OCI-M2 (cell line): ENCODE data around the gene ZBTB7B.
A peak's percentile ranks its signal among the peaks of the same experiment; 100 is the strongest.

Experiments
- DNase-seq: peaks from one replicate; lab custom pipeline; 2025; ENCODE audit not compliant: unreplicated experiment; lab: John Stamatoyannopoulos, UW

ZBTB7B gene

DNA sequence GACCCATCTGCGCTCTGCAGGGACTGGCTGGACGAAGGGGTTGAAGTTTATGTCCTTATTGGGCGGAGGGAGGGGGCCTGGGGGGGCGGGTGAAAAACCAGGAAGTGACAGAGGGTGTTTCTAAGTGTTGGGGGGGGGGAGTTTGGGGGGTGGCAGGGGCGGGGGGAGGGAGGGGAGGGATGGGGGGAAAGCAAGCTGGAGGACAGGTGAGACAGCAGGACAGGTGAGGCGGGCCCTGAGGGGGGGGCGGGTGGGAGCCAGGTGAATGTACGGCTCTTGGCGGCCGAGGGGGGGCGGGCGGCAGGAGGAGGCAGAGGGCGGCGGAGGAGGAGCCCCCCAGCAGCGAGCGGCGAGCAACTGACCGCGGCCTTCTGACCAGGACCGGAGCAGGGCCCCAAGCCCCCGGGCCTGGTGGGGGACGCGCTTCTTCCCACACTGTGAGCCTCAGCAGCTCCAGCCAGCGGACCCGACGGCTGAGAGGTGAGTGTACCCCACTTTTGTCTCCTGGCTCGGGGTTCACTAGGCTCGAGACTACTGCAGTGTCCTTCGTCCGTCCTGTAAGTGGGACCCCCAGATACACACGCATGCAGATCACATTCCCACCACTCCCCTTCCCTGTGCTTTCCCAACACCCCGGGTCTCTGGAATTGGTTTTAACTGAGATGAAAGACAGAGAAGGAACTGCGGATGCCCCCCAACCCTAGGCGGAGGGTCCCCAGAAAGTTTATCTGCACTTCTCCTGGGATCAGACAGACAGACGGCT lies at the start of gene ZBTB7B:
TSS of gene ZBTB7B (plus strand) at position 339 of the 763 bp plus-strand sequence. CDS start 11,859 bp downstream, outside the sequence.
- no peak for DNase-seq

DNA sequence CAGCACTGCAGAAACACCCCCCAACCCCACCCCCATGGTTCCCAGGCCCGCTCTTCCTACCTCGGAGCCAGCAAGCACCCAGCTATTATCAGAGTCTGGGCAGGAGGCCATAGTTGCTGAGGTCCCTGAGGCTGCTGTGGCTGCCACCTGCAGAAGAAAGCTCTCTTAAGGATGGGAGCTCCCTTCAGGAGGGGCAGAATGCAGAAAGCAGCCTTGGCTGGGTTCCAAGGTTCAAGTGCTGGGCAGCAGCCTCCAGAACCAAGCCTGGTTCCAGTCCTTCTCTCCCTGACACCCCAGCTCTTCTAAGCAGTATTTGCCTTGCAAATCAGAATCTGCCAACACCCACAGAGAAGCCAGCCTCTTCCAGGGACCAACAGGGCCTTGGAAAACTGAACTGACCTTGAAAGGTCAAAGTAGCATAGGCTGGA lies 49.0 kb upstream of the ZBTB7B start:
- DNase-seq: no peak

DNA sequence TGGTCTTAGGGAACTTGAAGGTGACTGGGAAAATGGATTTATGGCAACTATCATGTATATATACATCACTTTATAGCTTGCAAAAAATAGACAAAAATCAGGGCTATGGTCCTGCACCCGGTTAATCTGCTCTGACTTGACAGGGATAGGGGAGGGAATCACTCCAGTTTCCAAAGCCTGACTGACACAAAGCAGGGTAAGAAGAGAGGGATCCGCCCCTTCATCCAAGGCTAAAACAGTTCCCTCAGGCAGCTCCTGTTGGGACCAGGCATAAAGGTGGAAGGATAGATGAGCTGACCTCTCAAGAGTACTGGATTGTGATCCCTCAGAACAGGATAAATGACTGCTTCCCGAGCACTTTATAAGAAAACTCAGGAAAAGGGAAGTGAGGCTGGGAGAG lies 48.1 kb upstream of the ZBTB7B start:
- no peak for DNase-seq

DNA sequence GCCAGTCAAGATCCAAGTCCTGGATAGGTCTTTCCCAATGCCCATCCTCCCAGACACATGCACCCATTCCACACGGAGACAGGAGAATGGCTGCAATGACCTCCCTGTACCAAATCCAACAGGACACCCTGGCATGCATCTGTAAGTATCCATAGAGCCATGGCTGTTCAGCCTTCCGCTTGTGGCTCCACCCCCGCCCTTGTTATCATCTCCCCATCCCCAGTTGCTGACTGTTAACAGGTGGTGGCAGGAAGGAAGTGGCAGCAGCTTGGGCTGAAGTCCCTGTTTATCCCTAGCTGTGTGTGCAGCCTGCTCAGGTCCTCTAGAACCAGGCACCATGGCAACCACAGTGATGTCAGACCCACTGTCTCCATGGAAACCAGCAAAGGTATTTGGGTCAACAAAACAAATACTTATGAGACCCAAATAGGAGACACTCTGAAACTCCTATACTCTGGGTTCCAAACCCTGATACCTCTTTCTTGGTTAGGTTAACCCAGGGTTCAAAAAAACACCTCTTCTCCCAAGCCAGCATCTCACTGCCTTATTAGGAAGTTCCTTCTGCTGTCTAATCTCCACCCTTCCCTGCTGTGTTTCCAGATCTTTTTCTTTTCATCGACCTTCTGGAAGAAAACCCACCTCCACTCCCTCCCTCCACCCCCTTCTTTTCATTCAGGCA lies 47.4 kb upstream of the ZBTB7B start:
- DNase-seq: no peak

DNA sequence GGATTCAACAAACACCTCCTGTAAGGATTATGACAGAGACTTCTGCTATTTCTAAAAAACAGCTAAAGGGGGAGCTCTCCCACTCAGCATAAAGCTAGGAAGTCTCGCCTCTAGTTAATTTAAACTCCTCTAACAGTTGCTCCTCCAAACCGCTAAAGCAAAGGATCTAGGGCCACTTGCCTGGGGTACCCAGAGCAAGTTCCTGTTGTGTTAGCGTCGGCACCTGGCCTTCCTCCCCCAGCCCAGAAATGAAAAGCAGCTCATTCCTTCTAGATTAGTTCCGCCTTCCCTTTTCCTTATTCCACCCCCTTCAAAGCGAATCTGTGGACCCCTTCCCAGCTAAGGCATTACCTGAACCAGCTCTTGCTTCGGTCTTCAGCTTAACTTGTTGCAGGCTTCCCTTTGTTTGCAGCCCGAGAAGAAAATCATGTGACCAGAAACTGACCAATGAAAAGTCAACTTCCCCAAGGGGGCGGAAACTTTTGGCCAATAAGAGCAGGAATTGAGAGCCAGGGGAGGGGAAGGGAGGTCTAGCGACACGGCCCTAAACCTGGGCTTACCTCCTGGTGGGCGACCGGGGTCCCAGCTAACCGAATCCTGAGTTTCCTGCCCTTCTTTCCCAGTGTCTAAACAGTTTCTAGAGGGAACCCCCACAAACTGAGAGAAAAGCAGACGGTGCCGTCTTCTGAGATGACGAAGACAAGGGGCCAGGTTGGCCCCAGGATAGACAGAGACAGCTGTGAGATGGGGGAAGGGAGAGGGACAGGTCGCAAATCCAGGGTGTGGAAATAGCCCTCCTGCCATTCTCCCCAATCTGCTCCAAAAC lies 46.7 kb upstream of the ZBTB7B start, which contains the start of gene PBXIP1:
TSS of gene PBXIP1 (minus strand) at position 382 of the 826 bp plus-strand sequence. CDS start 2,378 bp downstream, outside the sequence.
- peak; percentile 60 for DNase-seq

DNA sequence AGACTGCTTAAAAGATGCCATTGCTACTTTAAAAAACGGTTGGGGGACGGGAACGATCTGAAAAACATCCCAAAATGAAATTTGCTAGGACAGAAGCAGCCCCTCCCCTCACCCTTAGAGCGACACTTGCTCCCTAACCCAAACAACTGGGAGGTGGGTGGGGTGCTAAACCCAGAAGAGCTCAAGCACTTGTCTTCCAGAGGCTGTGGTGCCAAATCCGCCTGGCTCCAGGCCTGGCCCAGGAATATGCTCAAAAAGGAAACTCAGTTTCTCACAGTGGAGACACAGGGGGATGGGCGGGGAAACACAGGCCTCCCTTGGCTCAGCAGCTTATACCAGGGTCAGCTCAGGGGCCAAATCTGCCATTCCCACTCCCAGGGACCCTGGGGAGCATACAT lies 46.1 kb upstream of the ZBTB7B start:
- DNase-seq: no peak

DNA sequence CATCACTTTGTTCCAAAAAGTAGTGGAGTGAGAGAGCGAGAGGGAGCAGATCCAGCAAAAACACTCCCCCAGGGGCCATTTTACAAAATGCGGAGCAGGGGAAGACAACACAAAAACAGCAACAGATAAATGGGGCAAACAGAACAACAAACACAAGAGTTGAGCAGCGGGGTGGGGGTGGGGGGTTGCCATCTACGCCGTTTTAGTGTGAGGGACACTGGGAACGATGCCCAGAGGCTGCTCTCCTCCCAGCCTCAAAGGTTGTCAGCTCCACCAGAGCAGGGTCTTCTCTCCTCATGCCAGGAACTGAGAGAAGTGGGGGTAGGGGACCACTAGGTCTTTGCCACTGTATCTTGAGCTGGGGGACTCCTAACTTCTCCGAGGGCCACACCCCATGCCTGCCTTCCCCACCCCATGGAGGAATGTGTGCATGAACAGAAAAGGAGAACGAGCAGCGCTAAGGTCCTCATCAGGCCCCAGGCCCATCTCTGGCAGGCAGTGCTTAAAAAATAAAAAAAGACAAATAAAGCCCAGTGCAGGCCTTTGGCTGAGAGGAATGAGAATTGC lies 45.4 kb upstream of the ZBTB7B start:
- DNase-seq: no peak

DNA sequence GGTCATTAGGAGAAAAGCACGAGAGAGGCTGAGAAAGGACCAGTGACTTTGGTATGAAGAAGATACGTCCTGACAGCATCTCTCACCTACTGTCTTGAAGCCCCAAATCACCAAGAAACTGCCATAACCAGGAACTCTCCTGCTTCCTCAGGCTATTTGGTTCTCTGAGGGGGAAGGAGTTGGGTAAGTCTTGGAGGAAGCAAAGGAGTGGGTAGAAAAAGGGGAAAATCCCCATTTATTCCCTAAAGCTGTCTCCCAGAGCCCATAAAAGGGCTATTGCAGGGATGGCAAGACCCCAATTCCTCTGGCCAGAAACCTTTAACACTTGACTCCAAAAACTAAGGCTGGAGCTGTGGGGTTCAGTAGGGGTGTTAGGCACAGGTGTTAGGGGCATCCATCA lies 44.6 kb upstream of the ZBTB7B start:
- DNase-seq: no peak

DNA sequence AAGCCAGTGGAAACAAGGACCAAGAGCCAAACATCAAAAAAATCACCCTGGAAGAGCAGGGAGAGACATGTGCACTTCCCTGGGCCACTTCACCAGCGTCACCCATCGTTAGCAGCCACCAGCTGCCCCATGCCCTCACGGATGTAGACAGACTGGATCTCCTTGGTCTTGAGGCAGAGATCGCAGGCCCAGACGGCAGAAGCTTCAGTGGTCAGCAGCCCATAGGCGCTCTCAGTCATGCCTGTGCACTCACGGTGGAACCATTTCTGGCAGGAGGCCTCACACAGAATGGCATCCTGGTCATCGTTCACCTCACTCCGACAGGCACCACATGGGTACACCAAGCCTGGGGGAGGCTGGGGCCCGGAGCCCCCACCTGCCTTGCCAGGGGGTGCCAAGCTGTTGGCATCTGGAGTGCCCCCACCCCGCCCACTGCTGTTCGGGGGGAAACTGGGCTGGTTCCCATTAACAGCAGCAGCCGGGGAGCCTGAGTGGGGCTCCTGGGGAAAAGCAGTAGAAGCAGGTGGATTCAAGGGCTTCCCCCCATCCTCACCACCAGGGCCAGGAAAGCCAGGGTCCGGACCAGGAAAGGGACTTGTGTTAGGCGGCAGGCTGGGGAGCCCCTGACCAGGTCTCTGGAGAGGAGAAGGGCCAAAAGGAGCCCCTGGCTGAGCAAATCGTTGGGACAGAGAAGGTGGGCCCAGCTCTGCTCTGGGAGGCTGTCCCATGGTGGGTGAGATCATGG lies 43.7 kb upstream of the ZBTB7B start:
- DNase-seq: no peak

DNA sequence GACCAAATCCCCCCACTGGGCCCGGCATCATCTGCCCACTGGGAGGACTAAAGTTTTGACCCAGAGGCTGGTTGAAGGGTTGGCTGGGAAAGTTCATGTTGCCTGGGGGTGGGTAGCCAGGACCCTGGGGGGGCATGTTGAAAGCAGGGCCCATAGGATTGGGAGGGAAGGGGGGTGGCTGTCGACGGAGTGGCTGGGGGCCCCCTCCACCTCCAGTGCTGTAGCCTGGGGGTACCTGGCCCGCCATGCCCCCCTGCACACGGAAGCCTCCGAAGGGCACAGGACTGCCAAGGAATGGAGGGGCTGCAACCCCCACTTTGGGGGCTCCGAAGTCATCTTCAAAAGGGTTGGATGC lies 43.2 kb upstream of the ZBTB7B start:
- no peak for DNase-seq

DNA sequence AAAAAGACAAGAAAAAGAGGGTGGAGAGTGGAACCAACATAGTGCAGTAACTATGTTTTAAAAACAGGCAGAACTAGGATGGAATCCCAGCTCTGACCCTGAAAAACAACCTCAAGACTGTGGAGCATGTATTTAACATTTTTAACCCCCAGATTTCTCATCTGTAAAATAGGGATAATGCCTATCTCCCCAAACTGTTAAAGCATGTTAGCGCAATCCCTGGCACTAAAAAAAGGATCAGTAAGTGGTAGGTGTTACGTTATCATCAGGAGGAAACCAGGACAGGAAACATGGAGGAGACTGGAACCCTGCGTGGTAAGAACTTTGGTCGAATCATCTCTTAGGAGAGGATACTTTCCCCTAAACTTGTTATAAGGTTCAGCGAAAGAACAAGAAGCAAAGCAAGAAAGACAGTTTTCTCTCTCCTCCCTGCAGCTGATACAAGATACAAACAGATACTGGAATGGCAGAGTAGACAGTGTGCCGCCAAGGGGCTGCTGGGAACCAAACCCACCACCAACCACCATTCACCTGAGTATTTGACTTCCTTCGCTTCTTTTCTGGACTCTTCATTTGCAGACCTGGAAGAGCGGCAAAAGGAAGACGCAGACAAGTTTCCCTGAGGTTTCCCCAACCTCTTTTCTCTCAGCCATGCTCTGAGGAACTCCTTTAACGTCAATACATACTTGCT lies 42.0 kb upstream of the ZBTB7B start:
- DNase-seq: no peak

DNA sequence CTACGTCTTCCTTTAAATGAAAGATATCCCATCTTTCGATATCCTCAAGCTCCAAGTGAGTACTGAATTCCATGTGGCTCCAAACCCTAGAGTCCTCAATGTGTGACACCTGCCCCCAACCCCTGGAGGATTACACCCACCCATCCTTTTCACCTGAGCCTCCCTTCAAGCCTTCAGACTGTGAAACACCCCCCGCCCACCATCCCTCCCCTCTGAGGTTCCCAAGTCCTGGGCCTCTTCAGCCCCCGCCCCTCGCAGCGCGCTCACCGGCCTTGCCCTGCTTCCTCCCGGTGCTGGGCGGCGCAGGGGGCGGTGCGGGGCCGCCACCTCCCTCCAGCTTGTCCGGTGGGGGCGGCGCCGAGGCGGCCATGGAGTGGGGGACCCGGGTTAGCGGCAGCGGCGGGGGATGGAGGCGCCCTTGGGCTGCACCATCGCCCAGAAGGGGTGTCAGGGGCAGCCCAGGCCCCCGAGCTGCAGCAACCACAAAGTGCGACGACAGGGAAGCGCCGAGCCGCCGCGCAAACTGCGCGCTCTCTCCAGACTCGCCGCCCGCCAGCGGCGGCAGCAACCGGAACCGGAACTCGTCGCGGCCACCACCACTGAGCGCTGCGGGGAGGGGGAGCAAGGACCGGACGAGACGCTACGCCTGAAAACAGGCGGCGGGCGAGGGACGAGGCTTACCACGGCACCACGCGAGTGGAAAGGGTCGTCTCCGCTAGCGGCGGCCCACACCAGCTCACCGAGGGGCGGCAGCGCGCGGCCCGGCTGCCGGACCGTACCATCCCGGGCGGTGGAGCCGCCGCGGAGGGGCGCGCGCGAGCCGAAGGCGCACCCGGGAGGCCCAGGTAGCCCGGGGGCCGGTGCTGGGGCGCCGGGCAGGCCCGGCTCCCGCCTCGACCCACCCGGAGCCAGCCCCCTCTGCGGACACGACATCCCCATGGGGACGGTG lies 41.1 kb upstream of the ZBTB7B start, which contains the start of gene PYGO2:
TSS of gene PYGO2 (minus strand) at position 576 of the 949 bp plus-strand sequence. CDS start at position 370, 206 bp downstream.
- DNase-seq: no peak

DNA sequence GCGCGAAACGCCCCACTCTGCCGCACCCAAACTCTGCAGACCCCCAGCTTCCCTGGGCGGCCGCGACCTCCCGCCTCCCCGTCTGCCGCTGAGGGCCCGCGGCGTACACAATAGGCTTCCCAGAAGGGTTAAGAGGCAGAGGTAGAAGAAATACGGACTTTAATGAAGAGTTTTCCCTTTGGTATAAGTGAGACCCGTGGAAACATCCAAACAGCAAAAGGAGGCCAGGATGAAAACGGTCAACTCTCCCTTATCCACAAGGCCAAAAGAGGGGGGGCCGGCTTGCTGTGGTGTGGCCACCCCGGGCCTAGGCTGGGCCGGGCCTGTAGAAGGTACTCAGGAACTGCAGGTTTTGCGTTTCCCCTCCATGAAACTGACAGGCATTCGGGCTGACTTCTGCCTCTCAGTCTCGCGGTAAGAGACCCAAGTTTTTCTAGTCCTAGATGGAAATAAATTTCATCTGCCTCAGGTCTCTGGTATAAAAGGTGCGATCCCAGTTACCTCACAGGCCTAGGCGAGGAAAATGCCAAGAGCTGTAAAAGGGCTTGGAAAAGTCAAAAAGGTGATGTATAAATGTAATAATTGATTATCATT lies 40.3 kb upstream of the ZBTB7B start:
- DNase-seq: no peak

DNA sequence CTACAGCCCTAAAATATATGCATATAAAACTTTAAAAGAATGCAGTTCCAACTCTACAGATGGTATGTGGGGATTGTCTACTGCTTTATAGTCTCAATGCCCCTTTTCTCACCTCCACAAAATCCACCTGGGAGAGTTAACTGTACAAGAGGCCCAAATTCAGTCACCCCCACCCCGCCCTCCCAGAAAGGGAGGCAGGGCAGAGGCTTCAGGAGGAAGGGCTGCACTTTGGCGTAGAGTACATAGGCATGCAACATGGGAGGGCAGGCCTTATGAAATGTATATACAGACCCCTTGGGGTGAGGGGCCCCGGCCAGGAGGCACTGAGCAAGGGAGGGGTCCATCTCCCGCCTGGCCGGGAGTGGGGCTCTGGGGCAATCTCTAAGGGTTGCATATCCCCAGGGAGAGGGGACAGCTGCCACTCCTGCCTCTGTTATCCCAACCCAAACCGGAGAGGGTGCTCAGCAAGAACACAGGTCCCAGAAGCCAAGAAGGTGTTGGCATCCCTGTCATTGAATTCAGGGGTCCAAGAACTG lies 39.7 kb upstream of the ZBTB7B start:
- no peak for DNase-seq

DNA sequence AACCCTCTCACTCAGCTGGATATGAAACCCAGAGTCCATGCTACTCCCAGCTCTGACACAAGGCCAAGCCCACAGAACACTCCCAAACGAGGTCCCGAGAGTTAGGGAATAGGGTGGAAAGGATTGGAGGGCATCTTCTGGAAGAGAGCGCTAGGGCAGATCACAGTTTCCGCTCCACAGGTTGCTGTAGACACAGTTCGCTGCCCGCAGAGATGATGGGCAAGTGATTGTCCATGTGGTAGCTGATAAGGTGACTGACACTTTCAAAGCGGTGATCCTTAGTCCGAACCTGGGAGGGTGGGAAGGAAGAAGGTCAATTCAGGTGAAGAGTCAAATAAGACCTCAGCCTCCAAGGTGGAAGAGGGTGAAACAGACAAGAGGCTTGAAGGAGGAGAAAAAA lies 39.0 kb upstream of the ZBTB7B start:
- DNase-seq: no peak

DNA sequence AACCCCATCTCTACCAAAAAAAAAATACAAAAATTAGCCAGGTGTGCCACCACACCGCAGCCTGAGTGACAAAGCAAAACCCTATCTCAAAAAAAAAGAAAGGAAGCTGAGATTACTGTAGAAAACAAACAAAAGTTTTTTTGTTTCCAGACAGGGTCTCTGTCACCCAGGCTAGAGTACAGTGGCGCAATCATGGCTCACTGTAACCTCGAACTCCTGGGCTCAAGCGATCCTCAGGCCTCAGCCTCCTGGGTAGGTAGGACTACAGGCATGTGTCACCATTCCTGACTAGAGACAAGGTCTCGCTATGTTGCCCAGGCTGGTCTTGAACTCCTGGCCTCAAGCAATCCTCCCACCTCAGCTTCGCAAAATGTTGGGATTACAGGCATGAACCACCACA lies 38.2 kb upstream of the ZBTB7B start:
- no peak for DNase-seq

DNA sequence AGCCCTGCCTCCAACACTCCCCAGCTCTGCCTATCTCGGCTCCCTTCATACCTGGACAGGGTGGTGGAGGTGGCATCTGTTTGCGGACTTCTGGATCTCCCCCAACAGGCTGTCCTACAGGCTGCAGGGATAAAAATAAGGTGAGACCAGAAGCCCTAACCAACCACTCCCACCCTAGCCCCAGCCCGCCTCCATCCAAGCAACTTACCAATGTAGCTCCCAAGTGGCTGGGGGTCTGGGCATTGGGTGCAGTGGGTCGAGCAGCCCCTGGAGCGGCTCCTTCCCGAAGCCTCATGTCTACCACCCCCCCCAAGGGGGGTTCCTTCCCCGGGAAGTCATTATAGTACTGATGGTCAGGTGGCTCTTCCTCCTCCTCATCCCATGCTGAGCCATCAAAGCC lies 36.5 kb upstream of the ZBTB7B start:
- no peak for DNase-seq

DNA sequence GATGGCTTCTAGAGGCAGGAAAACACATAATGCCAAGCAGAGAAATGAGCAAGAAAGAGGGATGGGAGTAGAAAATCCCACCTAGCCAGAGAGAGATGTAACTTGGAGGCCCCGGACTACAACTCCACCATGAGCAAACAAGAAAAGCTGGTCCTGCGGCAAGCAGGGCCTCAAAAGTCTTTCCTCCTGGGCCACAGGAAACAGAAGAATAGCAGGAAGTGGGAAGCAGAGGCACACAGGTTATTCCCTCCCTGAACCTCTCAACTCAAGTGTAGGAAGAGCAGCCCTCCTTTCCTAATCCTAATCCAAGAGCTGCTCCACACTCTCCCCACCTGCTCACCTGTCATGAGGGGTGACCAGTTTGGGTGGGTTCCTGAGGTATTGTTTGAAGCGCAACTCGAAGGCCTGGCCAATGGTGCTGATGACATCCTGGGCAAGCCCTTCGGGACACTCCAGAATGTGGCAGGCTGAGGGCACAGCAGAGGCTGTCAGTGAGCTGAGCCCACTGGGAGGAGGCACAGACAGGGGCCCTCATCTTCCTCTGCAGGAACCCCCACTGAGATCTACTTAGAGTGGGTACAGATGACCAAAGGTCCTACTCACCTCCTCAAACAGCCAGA lies 35.2 kb upstream of the ZBTB7B start:
- no peak for DNase-seq
